OCI-M2 (cell line): Measurements from ENCODE around the gene NGLY1.

Experiments used
- DNase-seq: peaks from one replicate; lab custom pipeline; 2025; ENCODE audit not compliant: unreplicated experiment; lab: John Stamatoyannopoulos, UW

The NGLY1 gene

GRCh38 chr3:25711090-25711489 lies 72.2 kb downstream of the NGLY1 start:
- DNase-seq = no peak

- DNase-seq = no peak
Measured at GRCh38 chr3:25708036-25708435, 75.2 kb downstream of the NGLY1 start.

- DNase-seq = no peak
Measured at GRCh38 chr3:25707268-25707926, 75.8 kb downstream of the NGLY1 start.

- DNase-seq = no peak
Measured at GRCh38 chr3:25706213-25706612, 77.0 kb downstream of the NGLY1 start.

- DNase-seq = no peak
Measured at GRCh38 chr3:25697553-25697952, 85.7 kb downstream of the NGLY1 start.

- no peak for DNase-seq
Measured at GRCh38 chr3:25695731-25696420, 87.4 kb downstream of the NGLY1 start.

- DNase-seq = no peak
Measured at GRCh38 chr3:25693238-25693637, 90.0 kb downstream of the NGLY1 start.

GRCh38 chr3:25692341-25692740 lies 90.9 kb downstream of the NGLY1 start:
- DNase-seq = no peak

- DNase-seq = no peak
Measured at GRCh38 chr3:25690768-25691533, 92.3 kb downstream of the NGLY1 start.

GRCh38 chr3:25689226-25689625 lies 94.0 kb downstream of the NGLY1 start:
- DNase-seq = no peak

GRCh38 chr3:25687742-25688141 lies 95.5 kb downstream of the NGLY1 start:
- no peak for DNase-seq

- no peak for DNase-seq
Measured at GRCh38 chr3:25686766-25687165, 96.5 kb downstream of the NGLY1 start.

- no peak for DNase-seq
Measured at GRCh38 chr3:25683882-25684281, 99.4 kb downstream of the NGLY1 start.

- DNase-seq = no peak
Measured at GRCh38 chr3:25683410-25683809, 99.8 kb downstream of the NGLY1 start.

GRCh38 chr3:25679642-25680302 lies 103.5 kb downstream of the NGLY1 start:
- DNase-seq = no peak

- no peak for DNase-seq
Measured at GRCh38 chr3:25679166-25679565, 104.1 kb downstream of the NGLY1 start.

GRCh38 chr3:25678581-25678980 lies 104.7 kb downstream of the NGLY1 start:
- DNase-seq = no peak

GRCh38 chr3:25677121-25677520 lies 106.1 kb downstream of the NGLY1 start:
- no peak for DNase-seq

GRCh38 chr3:25674670-25675069 lies 108.6 kb downstream of the NGLY1 start:
- DNase-seq = no peak

- no peak for DNase-seq
Measured at GRCh38 chr3:25673738-25674298, 109.4 kb downstream of the NGLY1 start.
